Peyer's patch (tissue), 4 donors: ENCODE results near the gene PLD5.

Experiments
- CTCF ChIP-seq, 6 experiments: fragments of 450-650 bp in 4 of 6; fragments of 200-600 bp in 2 of 6; sonication (generic) in 1 of 6; IDR thresholded peaks; one replicate each; pipeline ENCODE4 v1.5.1; 2017 to 2019; ENCODE audit warnings: antibody characterized with exemption in 6 of 6, mild to moderate bottlenecking in 3 of 6, moderate library complexity in 1 of 6
- POLR2A ChIP-seq, 2 donors: fragments of 450-650 bp; IDR thresholded peaks; one replicate each; pipeline ENCODE4 v1.5.1; 2017; ENCODE audit warnings: antibody characterized with exemption in 2 of 2, mild to moderate bottlenecking in 2 of 2, moderate library complexity in 2 of 2

GRCh38 chr1:242089911-242090310, 434.6 kb downstream of the PLD5 start:
- TF ChIP-seq CTCF (IDR thresholded peaks at IDR 0.05) (no peak), POLR2A (IDR thresholded peaks at IDR 0.05) (no peak)
